ENCODE measurements around the gene DUSP10.

The DUSP10 gene

DNA sequence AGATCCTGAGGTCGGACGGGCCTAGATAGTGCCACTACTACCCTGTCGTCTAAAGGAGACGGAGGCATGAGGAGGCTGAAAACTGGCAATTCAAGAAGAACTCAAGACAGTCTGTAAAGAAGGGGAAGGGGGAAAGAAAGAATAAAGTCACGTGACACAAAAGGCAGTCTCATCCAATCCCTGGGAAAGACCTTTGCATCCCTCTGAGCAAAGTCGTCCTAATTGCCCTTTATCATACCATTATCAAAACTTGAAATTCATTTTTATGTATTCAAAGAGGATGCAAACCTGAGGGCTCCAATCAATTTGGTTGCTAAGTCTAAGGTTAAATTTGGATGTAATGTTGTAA lies 2.2 kb downstream of the DUSP10 start:
- TF ChIP-seq, protein P1, sequence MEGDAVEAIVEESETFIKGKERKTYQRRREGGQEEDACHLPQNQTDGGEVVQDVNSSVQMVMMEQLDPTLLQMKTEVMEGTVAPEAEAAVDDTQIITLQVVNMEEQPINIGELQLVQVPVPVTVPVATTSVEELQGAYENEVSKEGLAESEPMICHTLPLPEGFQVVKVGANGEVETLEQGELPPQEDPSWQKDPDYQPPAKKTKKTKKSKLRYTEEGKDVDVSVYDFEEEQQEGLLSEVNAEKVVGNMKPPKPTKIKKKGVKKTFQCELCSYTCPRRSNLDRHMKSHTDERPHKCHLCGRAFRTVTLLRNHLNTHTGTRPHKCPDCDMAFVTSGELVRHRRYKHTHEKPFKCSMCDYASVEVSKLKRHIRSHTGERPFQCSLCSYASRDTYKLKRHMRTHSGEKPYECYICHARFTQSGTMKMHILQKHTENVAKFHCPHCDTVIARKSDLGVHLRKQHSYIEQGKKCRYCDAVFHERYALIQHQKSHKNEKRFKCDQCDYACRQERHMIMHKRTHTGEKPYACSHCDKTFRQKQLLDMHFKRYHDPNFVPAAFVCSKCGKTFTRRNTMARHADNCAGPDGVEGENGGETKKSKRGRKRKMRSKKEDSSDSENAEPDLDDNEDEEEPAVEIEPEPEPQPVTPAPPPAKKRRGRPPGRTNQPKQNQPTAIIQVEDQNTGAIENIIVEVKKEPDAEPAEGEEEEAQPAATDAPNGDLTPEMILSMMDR (IDR thresholded peaks at IDR 0.05) = no peak
- Histone ChIP-seq H3K4me3 (ENCODE audit: low read depth in 1 of 2, low read length in 1 of 2) (no peak overlapping the region), H3K4me1 (ENCODE audit: control insufficient read depth in 1 of 2, insufficient read depth in 1 of 2, low read depth in 1 of 2, low read length in 1 of 2) (peaks cover 23 to 27% of the 10 kb centered on the region in 2 experiments), H3K36me3 (no peaks in the 10 kb centered on the region), H3K9me3 (no peaks in the 10 kb centered on the region), H3K27ac (no peak overlapping the region), H3K27me3 (peaks cover 11% of the 10 kb centered on the region)

DNA sequence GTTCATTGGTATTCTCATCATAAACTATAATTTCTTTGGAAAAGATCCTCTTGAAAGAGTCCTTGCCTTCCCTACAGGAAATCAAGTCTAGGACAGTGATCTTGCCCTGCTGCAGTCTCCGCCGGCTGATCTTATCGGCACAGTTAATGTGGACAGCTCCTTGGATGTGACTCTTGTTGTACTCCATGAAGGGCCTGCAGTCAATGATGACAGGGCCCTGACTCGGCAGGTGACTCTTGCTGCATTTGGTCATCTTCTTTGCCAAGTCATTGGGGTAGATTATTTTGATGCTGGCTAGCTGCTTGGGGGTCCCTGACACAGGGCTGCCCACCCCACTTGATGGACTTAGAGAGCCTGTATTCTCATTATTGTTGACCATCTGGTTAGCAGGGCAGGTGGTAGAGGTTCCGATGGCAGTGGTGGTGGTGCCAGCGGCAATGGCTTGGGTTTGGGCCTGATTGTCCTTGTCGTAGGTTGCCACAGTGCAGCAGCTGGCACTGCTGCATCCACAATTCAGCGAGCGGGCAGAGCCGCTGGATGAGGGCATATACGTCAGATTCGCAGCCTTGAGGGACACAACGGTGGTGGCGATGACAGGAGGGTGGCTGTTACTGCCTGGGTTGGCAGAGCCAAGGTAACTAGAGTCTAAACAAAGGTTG lies 2.7 kb downstream of the DUSP10 start:
- Histone ChIP-seq H3K4me1 (ENCODE audit: control insufficient read depth in 1 of 2, insufficient read depth in 1 of 2, low read depth in 1 of 2, low read length in 1 of 2) (peaks cover 23 to 27% of the 10 kb centered on the region in 2 experiments), H3K4me3 (ENCODE audit: low read depth in 1 of 2, low read length in 1 of 2) (no peak overlapping the region), H3K27me3 (peaks cover 11% of the 10 kb centered on the region), H3K27ac (no peak overlapping the region), H3K9me3 (no peaks in the 10 kb centered on the region), H3K36me3 (no peaks in the 10 kb centered on the region)
- TF ChIP-seq, protein P1 (IDR thresholded peaks at IDR 0.05) = no peak

DNA sequence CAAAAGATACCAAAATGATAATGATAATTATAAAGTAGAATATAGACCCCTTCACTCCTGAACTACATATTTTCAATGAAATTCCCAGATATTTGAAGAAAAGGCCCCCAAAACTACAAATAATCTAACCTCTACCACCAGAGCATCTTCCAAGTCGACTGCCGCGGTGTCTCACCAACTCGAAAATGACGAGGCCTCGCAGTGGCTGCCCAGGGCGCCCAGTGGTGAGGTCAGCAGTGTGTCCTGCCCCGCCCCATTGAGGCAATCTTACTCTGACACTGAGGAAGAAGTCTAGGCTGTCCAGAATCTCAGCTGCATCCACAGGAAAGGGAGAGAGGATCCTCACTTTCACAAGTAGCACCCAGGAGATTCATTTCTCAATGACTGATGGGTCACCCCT lies 5.2 kb downstream of the DUSP10 start:
- Histone ChIP-seq H3K9me3 (no peaks in the 10 kb centered on the region), H3K36me3 (no peaks in the 10 kb centered on the region), H3K4me3 (ENCODE audit: low read depth in 1 of 2, low read length in 1 of 2) (no peak overlapping the region), H3K27ac (no peak overlapping the region), H3K27me3 (peaks cover 4% of the 10 kb centered on the region), H3K4me1 (ENCODE audit: control insufficient read depth in 1 of 2, insufficient read depth in 1 of 2, low read depth in 1 of 2, low read length in 1 of 2) (peaks cover 17% of the 10 kb centered on the region in 2 experiments)
- TF ChIP-seq, protein P1 (IDR thresholded peaks at IDR 0.05) = no peak

DNA sequence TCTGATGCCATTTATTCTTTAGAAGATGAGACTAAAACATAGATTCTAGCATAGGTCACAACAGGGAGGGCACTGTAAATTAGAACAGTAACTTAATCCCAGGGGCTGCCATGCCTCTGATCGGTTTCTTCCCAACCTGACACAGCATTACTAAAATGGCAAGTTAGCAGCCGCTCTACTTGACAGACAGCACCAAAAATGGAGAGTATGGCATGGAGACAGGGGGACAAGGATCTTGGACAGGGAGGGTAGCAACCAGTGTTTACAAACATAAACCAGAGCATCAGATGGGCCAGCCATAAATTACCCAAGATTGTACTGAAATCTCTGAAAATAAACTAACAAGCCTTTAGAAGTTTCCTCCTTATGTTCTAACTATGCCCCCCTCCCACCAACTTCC lies 5.9 kb downstream of the DUSP10 start:
- H3K27ac ChIP-seq = no peak overlapping the region
- H3K4me1 ChIP-seq (ENCODE audit: control insufficient read depth in 1 of 2, insufficient read depth in 1 of 2, low read depth in 1 of 2, low read length in 1 of 2) = peaks cover 10% of the 10 kb centered on the region in 2 experiments
- TF ChIP-seq, protein P1 (IDR thresholded peaks at IDR 0.05) = no peak
- H3K36me3 ChIP-seq = no peaks in the 10 kb centered on the region
- H3K4me3 ChIP-seq (ENCODE audit: low read depth in 1 of 2, low read length in 1 of 2) = no peak overlapping the region
- H3K27me3 ChIP-seq = peaks cover 4% of the 10 kb centered on the region
- H3K9me3 ChIP-seq = no peaks in the 10 kb centered on the region

DNA sequence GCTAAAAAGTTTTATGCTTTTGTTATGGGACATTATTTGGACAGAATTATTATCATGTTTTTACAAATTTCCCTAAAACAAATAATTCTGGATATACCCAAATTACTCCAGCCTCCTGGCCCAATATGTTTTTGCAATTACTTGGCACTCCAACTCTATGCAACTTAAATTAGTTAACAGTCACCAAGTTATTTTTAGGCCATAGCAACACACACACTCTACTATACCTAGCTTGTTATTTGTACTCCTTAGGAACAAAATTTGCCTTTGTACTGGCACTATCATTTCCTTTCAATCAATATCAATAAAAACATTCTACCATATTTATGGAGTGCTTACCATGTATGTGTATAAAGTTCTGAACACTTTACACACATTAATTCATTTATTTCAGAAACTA lies 7.7 kb downstream of the DUSP10 start:
- no peak overlapping the region for H3K4me3 ChIP-seq (ENCODE audit: low read depth in 1 of 2, low read length in 1 of 2)
- no peaks in the 10 kb centered on the region for H3K36me3 ChIP-seq
- H3K27me3 ChIP-seq = no peaks in the 10 kb centered on the region
- TF ChIP-seq, protein P1 (IDR thresholded peaks at IDR 0.05) = no peak
- no peaks in the 10 kb centered on the region for H3K9me3 ChIP-seq
- no peaks in the 10 kb centered on the region for H3K4me1 ChIP-seq (ENCODE audit: control insufficient read depth in 1 of 2, insufficient read depth in 1 of 2, low read depth in 1 of 2, low read length in 1 of 2)
- H3K27ac ChIP-seq = no peak overlapping the region
